ENCODE data around the gene NFILZ.

NFILZ gene

DNA sequence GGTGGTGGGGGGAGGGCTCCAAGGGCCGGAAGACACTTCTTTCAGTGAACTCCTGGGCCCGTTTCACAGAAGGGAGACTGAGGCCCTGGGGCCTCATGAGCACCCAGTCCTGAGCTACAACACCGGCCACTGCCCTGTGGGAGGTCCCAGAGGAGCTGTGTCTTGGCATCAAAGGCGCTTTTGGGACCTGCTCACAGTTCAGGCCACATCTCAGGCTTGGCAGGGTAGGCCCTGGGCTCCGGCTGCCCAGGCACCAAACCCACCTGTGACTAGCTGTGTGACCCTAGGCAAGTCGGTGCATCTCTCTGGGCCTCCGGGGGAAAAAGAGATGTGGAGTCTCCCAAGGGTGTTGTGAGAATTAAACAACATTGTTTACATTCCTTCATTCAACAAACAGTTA is 29.5 kb downstream of the NFILZ start:
- Histone ChIP-seq H3K9me2 (replicated peaks; ENCODE audit: insufficient read depth, low read length) (no peaks in the 10 kb centered on the region), H3K9me3 (ENCODE audit: insufficient read depth, low read length) (no peaks in the 10 kb centered on the region), H3K9ac (ENCODE audit: low read length) (no peak overlapping the region), H3K79me2 (ENCODE audit: insufficient read depth, low read length) (no peaks in the 10 kb centered on the region), H3K27me3 (ENCODE audit: low read length) (no peaks in the 10 kb centered on the region), H3K4me2 (ENCODE audit: low read depth, low read length, poor library complexity, severe bottlenecking) (no peak overlapping the region), H2AFZ (ENCODE audit: low read depth, low read length, severe bottlenecking) (no peak overlapping the region), H3K27ac (ENCODE audit: low read depth, low read length) (no peak overlapping the region), H3K36me3 (ENCODE audit: low read length) (no peaks in the 10 kb centered on the region), H3K4me3 (ENCODE audit: insufficient read depth, low read length, poor library complexity, severe bottlenecking) (no peak overlapping the region), H3F3A (ENCODE audit: insufficient read depth) (no peaks in the 10 kb centered on the region), H4K20me1 (ENCODE audit: low read depth, low read length) (no peaks in the 10 kb centered on the region)
- no peak for TF ChIP-seq EZH2phosphoT487 (conservative IDR thresholded peaks at IDR 0.05; ENCODE audit: low read length)
- TF ChIP-seq, protein P1, sequence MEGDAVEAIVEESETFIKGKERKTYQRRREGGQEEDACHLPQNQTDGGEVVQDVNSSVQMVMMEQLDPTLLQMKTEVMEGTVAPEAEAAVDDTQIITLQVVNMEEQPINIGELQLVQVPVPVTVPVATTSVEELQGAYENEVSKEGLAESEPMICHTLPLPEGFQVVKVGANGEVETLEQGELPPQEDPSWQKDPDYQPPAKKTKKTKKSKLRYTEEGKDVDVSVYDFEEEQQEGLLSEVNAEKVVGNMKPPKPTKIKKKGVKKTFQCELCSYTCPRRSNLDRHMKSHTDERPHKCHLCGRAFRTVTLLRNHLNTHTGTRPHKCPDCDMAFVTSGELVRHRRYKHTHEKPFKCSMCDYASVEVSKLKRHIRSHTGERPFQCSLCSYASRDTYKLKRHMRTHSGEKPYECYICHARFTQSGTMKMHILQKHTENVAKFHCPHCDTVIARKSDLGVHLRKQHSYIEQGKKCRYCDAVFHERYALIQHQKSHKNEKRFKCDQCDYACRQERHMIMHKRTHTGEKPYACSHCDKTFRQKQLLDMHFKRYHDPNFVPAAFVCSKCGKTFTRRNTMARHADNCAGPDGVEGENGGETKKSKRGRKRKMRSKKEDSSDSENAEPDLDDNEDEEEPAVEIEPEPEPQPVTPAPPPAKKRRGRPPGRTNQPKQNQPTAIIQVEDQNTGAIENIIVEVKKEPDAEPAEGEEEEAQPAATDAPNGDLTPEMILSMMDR (IDR thresholded peaks at IDR 0.05; ENCODE audit: insufficient read depth, low read length, poor library complexity, severe bottlenecking) = no peak

DNA sequence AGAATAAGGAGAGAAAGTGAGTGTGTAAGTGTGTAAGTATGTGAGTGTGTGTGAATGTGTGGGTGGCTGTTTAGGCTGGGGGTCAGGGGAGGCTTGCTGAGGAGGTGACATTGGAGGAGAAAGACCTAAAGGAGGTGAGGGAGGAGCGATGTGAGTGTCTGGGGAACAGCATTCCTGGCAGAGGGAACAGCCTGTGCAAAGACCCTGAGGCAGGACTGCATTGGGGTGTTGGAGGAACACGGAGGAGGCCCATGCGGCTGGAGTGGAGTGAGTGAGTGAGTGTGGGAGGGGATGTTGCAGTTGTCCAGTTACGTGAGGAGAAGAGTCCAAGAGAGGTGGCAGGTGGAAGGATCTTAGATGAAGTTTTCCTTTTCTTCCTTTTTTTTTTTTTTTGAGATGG is 31.8 kb downstream of the NFILZ start:
- no peaks in the 10 kb centered on the region for H3K27me3 ChIP-seq (ENCODE audit: low read length)
- H4K20me1 ChIP-seq (ENCODE audit: low read depth, low read length) = no peaks in the 10 kb centered on the region

DNA sequence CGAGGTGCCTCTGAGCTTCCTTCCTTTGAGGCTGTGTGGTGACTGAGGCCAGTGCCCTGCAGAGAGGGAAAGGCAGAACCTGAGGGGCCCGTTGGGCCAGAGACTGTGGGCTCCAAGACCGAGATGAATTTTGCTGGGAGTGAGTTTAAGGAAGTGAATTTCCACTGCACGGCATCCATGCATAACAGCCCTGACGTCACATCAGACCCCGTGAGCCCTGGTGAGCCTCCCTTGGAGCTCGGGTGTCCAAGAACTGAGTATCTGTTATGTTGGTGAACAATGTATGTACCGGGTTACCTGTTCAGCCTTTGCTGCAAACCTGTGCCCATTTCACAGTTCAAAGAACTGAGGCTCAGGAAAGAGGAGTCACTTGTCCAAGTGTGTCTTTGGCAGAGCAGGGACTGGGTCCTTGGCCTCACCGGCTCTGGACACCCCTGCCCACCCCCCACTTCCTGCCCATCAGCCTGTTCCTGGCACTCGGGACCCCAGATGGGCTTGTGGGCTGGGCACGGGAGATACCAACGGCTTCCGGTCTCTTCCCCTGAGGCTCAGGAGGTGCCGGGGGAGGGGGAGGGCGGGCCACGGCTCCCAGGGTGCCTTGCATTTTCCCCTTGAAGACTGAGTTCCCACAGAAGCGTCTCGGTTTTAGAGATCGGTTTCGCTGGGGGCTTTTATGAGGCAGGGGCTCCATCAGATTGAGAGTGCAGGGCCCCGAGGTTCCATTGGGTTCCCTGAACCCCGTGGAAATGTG is 33.7 kb downstream of the NFILZ start:
- H3K9ac ChIP-seq (ENCODE audit: low read length) = no peak overlapping the region

More for the DNA sequence above, 31.8 kb downstream of the NFILZ start:
- TF ChIP-seq, protein P1 (IDR thresholded peaks at IDR 0.05; ENCODE audit: insufficient read depth, low read length, poor library complexity, severe bottlenecking) = no peak
- TF ChIP-seq EZH2phosphoT487 (conservative IDR thresholded peaks at IDR 0.05; ENCODE audit: low read length) = no peak
- Histone ChIP-seq H3K4me2 (ENCODE audit: low read depth, low read length, poor library complexity, severe bottlenecking) (no peak overlapping the region), H3K79me2 (ENCODE audit: insufficient read depth, low read length) (no peaks in the 10 kb centered on the region), H3K27ac (ENCODE audit: low read depth, low read length) (no peak overlapping the region), H3K4me3 (ENCODE audit: insufficient read depth, low read length, poor library complexity, severe bottlenecking) (no peak overlapping the region), H3K36me3 (ENCODE audit: low read length) (no peaks in the 10 kb centered on the region), H2AFZ (ENCODE audit: low read depth, low read length, severe bottlenecking) (no peak overlapping the region), H3K9ac (ENCODE audit: low read length) (no peak overlapping the region), H3F3A (ENCODE audit: insufficient read depth) (no peaks in the 10 kb centered on the region), H3K9me2 (replicated peaks; ENCODE audit: insufficient read depth, low read length) (no peaks in the 10 kb centered on the region), H3K9me3 (ENCODE audit: insufficient read depth, low read length) (no peaks in the 10 kb centered on the region)

More for the DNA sequence above, 33.7 kb downstream of the NFILZ start:
- Histone ChIP-seq H3K36me3 (ENCODE audit: low read length) (no peaks in the 10 kb centered on the region), H3K9me2 (replicated peaks; ENCODE audit: insufficient read depth, low read length) (no peaks in the 10 kb centered on the region), H3K79me2 (ENCODE audit: insufficient read depth, low read length) (no peaks in the 10 kb centered on the region), H2AFZ (ENCODE audit: low read depth, low read length, severe bottlenecking) (no peak overlapping the region), H4K20me1 (ENCODE audit: low read depth, low read length) (no peaks in the 10 kb centered on the region), H3F3A (ENCODE audit: insufficient read depth) (no peaks in the 10 kb centered on the region), H3K4me3 (ENCODE audit: insufficient read depth, low read length, poor library complexity, severe bottlenecking) (no peak overlapping the region), H3K27me3 (ENCODE audit: low read length) (no peaks in the 10 kb centered on the region), H3K27ac (ENCODE audit: low read depth, low read length) (no peak overlapping the region), H3K4me2 (ENCODE audit: low read depth, low read length, poor library complexity, severe bottlenecking) (no peak overlapping the region), H3K9me3 (ENCODE audit: insufficient read depth, low read length) (no peaks in the 10 kb centered on the region)
- TF ChIP-seq EZH2phosphoT487 (conservative IDR thresholded peaks at IDR 0.05; ENCODE audit: low read length) = no peak
- TF ChIP-seq, protein P1 (IDR thresholded peaks at IDR 0.05; ENCODE audit: insufficient read depth, low read length, poor library complexity, severe bottlenecking) = no peak

Measured in SU-DHL-6 (cell line).